ENCODE measurements around the gene MAP7D1. TPM values are rescaled to one million over a fixed set of nuclear protein-coding genes. Genes with fewer than 3 reads are reported as not detected.

The MAP7D1 gene
- total RNA-seq, 1 experiment from 2014 or later, result 49.9 TPM

DNA sequence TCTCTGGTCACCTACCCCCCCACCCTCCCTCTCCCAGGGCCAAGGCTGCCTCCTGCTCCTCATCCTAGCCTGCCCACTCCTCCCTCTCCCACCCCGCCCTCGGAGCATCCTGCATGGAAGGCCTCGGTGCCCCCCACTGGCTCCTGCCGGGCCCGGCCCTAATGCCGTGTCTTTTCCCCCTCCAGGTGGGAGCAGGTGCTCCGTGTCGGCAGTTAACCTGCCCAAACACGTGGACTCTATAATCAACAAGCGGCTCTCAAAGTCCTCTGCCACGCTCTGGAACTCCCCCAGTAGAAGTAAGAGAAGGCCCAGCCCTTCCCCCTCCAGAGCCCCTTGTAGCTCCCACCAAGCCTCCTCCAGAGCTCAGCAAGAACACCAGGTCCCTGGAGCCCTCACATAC is 18.8 kb downstream of the MAP7D1 start:
- no CpG with 5 or more reads among the region's 11 CpGs for WGBS (ENCODE audit: extremely low coverage, insufficient read length, low lambda C conversion rate)
- no peak overlapping the region for H2BK5ac ChIP-seq (ENCODE audit: insufficient read length, low read length)
- H3K27me3 ChIP-seq (ENCODE audit: insufficient read depth, low read length), result no peaks in the 10 kb centered on the region
- H3K14ac ChIP-seq (ENCODE audit: insufficient read depth, low read length), result no peak overlapping the region
- no peak overlapping the region for H2AFZ ChIP-seq (ENCODE audit: low read length)
- H4K5ac ChIP-seq (ENCODE audit: insufficient read length, low read depth, low read length), result no peak overlapping the region
- H2BK15ac ChIP-seq (ENCODE audit: low read depth, low read length), result no peak overlapping the region
- peak overlapping the region in 2 of 3 experiments; percentile 81 to 84; a peak in 2 of 7 replicates for H3K27ac Mint-ChIP-seq
- H2BK12ac ChIP-seq (ENCODE audit: insufficient read length, low read depth, low read length), result no peak overlapping the region
- H2BK20ac ChIP-seq (ENCODE audit: low read depth, low read length, poor library complexity, severe bottlenecking), result no peak overlapping the region
- no peak overlapping the region for H3K23ac ChIP-seq (ENCODE audit: insufficient read length, low read depth, low read length)
- H3K4me2 ChIP-seq (ENCODE audit: insufficient read depth, insufficient read length, low read length), result no peak overlapping the region
- DNase-seq, result no peak
- no peak overlapping the region for H2AK5ac ChIP-seq (ENCODE audit: insufficient read length, low read length)
- peaks cover 10 to 36% of the 10 kb centered on the region in 2 experiments for H3K4me1 Mint-ChIP-seq
- no peak overlapping the region for H4K91ac ChIP-seq (ENCODE audit: insufficient read length, low read depth, low read length)
- peaks cover 21 to 39% (median 38%) of the 10 kb centered on the region in 3 experiments; a peak in 6 of 7 replicates for H3K36me3 Mint-ChIP-seq (ENCODE audit: insufficient read depth in 1 of 3, low read depth in 3 of 3)
- no peak overlapping the region for H2BK120ac ChIP-seq (ENCODE audit: low read depth, low read length, poor library complexity, severe bottlenecking)
- H3K9me3 Mint-ChIP-seq, result no peaks in the 10 kb centered on the region
- no peak overlapping the region for H3K9ac ChIP-seq (ENCODE audit: extremely low read depth, insufficient read length, low read length)
- no peak overlapping the region for H3K18ac ChIP-seq (ENCODE audit: insufficient read length, low read depth, low read length)
- H3K4ac ChIP-seq (ENCODE audit: low read depth, low read length), result 0 out of 2 replicates have a peak overlapping the region, but pooled peaks have one; percentile 23
- H4K8ac ChIP-seq (replicated peaks; ENCODE audit: insufficient read length, low read depth, low read length), result no peak overlapping the region
- no peak for TF ChIP-seq CTCF (conservative IDR thresholded peaks at IDR 0.05)
- H3K56ac ChIP-seq (ENCODE audit: insufficient read length, low read depth, low read length), result no peak overlapping the region
- no peak overlapping the region for H3K27ac ChIP-seq (ENCODE audit: insufficient read length, low read depth, low read length)
- H3K4me3 Mint-ChIP-seq, result no peak overlapping the region
- H3K4me1 ChIP-seq (ENCODE audit: insufficient read depth, low read length), result peaks cover 5% of the 10 kb centered on the region; the same call in 1 of the 2 replicates
- H3K23me2 ChIP-seq (ENCODE audit: insufficient read length, low read depth, low read length, poor library complexity, severe bottlenecking), result peaks cover 11% of the 10 kb centered on the region
- no peaks in the 10 kb centered on the region for H3K9me3 ChIP-seq (ENCODE audit: control insufficient read depth, low read depth, low read length)
- no peaks in the 10 kb centered on the region for H3K27me3 Mint-ChIP-seq (ENCODE audit: low read depth)
- H3T11ph ChIP-seq (ENCODE audit: low read length), result no peak overlapping the region
- no peaks in the 10 kb centered on the region for H3K79me1 ChIP-seq (ENCODE audit: insufficient read depth, low read depth, low read length, poor library complexity, severe bottlenecking)
- no peaks in the 10 kb centered on the region for H3K79me2 ChIP-seq (ENCODE audit: insufficient read depth, low read length)
- peaks cover 4% of the 10 kb centered on the region for H4K20me1 ChIP-seq (ENCODE audit: control insufficient read depth, insufficient read depth, insufficient read length)
